Stimulated activated CD8-positive, alpha-beta memory T cell treated with anti-CD3 and anti-CD28 coated beads, Interleukin-2, amount 100 ng/mL, for 48 hours (primary cell): Measurements from ENCODE around the gene CT45A10.
A peak's percentile ranks its signal among the peaks of the same experiment; 100 is the strongest.
"Not testable (repeated sequence)": the region's sequence is repeated elsewhere in the genome, so short reads cannot be mapped to it uniquely, and the experiment has no call there.

Experiments
- DNase-seq, 2 donors: peaks; one replicate each; pipeline ENCODE4 v3.0.0-alpha.2; 2020; ENCODE audit warnings: low read depth in 2 of 2

The CT45A10 gene

DNA sequence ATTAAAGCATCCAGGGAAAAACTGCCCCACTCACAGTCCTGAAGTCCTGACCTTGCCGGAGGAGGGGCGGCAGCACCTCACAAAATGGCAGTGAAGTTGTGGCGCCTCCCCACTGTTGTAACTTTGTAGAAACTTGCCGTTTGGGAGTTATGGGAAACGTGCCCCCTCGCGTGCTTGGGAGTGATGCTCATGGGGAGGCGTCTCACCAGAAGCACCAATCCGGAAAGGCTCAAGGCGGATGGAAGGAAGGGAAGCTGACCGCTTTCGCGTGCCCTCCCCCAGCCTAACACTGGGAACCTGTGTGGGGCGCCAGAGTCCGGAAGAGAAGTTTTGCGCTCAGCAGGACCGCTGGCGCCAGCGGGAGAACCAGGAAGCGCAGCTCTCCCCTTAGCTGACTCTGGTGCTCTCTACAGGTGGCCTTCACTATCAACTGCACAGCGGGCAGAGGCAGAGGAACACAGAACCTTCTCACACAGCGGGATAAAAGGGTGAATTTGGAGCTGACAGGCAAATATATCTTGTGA is at the start of gene CT45A10, which contains the start of gene SAGE1:
Gene CT45A10 (minus strand): TSS at position 151 of the 524 bp plus-strand sequence. CDS start 8,100 bp downstream, outside the sequence.
Gene SAGE1 (plus strand): TSS at position 423 of the 524 bp plus-strand sequence. CDS start 2,527 bp downstream, outside the sequence.
- no peak for DNase-seq

DNA sequence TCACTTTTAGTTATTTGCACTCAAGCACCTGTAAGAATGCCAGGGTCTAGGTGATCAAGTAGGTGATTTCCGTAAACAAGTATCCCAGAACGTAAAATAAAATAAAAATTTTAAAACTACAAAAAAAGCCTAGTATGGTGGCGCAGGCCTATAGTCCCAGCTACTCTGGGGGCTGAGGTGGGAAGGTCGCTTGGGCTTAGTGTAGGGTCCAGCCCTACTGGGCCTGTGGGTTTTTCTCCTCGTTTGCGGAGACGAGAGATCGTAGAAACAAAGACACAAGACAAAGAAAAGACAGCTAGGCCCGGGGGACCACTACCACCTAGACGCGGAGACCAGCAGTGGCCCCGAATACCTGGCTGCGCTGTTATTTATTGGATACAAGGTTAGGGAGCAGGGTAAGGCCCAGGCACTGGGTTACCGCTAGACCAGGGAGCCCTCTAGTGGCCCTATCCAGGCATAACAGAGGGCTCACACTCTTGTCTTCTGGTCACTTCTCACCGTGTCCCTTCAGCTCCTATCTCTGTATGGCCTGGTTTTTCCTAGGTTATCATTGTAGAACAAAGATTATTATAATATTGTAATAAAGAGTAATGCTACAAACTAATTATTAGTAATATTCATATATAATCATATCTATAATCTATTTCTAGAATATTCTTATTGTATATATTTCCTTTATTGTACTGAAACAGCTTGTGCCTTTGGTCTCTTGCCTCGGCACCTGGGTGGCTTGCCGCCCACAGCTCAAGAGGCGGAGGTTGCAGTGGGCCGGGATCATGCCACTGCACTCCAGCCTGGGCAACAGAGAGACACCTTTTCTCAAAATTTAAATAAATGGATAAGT is 38.6 kb upstream of the CT45A10 start:
- peak; percentile 8 to 35 for DNase-seq

- DNase-seq: no peak
Measured at GRCh38 chrX:135927897-135928296, 34.7 kb upstream of the CT45A10 start.

GRCh38 chrX:135923353-135923752 is 30.1 kb upstream of the CT45A10 start:
- DNase-seq: no peak

GRCh38 chrX:135920516-135920915 is 27.3 kb upstream of the CT45A10 start:
- not testable (repeated sequence) for DNase-seq

DNA sequence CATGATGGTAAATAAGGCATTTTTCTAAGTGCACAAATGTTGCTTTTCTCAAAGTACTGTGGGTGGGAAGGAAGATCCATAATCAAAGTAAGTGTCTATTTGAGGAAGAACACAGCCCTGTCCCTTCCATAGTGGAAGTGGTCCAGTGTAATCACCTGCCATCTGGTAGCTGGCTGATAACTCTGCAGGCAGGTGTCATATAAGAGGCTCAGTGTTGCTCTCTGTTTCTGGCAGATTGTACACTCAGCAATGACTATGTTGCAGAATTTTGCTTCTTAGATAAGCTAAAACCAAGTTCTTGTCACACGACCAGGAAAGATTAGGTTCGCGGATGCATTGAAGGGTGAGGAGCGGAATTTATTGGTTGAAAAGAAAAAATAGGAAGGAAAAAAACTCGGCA is 21.2 kb upstream of the CT45A10 start:
- no peak for DNase-seq

- DNase-seq: no peak
Measured at GRCh38 chrX:135910251-135910650, 17.0 kb upstream of the CT45A10 start.

- DNase-seq: no peak
Measured at GRCh38 chrX:135892781-135893180, 463 bp downstream of the CT45A10 start.

- no peak for DNase-seq
Measured at GRCh38 chrX:135890087-135890585, 3.1 kb downstream of the CT45A10 start.

DNA sequence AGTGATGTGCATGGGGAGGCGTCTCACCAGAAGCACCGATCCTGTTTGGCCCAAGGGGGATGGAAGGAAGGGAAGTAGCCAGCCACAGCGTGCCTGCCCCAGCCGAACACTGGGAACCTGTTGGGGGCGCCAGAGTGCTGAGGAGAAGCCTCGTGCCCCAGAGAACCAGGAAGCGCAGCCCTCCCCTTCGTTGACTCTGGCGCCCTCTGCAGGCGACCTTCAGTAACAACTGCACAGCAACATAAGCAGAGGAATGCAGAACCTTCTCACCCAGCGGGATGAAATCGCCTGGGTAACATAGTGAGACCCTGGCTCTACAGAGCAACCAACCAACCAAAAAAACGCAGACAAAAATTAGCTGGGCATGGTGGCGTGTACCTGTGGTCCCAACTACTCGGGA is 4.3 kb downstream of the CT45A10 start:
- DNase-seq: peak; percentile 18 to 43

DNA sequence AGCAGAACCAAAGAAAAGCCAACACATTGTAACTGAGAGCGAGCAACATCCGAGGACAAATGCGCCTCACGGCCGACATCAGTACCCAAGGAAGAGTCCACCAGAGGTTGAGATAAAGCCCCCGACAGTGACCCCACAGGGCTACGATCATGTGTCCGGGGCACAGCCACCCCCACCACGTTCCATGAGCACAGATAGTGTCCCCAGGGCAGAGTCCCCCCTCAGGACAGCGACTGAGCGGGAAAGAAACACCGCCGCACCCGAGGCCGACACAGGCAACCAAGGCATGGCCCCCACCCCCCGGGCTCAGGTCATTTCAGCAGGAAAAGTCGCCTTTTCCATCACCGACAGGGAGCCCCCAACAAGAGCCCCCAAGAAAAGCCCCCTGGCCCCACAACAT is 5.0 kb downstream of the CT45A10 start:
- DNase-seq: not testable (repeated sequence)

- DNase-seq: not testable (repeated sequence)
Measured at GRCh38 chrX:135882741-135883140, 10.5 kb downstream of the CT45A10 start.

DNA sequence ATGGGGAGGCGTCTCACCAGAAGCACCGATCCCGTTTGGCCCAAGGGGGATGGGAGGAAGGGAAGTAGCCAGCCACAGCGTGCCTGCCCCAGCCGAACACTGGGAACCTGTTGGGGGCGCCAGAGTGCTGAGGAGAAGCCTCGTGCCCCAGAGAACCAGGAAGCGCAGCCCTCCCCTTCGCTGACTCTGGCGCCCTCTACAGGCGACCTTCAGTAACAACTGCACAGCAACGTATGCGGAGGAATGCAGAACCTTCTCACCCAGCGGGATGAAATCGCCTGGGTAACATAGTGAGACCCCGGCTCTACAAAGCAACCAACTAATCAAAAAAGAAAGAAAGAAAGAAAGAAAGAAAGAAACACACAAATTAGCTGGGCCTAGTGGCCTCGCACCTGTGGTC is 21.5 kb downstream of the CT45A10 start, which contains the start of gene CT45A9:
Gene CT45A9 (minus strand): TSS at position 101 of the 400 bp plus-strand sequence. CDS start 3,751 bp downstream, outside the sequence.
- not testable (repeated sequence) for DNase-seq

- DNase-seq: not testable (repeated sequence)
Measured at GRCh38 chrX:135854438-135854837, 38.8 kb downstream of the CT45A10 start, which contains the start of gene CT45A8. CT45A8 (minus strand) TSS chrX:135854538; CDS start chrX:135850783, 3,755 bp downstream.

DNA sequence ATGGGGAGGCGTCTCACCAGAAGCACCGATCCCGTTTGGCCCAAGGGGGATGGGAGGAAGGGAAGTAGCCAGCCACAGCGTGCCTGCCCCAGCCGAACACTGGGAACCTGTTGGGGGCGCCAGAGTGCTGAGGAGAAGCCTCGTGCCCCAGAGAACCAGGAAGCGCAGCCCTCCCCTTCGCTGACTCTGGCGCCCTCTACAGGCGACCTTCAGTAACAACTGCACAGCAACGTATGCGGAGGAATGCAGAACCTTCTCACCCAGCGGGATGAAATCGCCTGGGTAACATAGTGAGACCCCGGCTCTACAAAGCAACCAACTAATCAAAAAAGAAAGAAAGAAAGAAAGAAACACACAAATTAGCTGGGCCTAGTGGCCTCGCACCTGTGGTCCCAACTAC is 56.1 kb downstream of the CT45A10 start, which contains the start of gene CT45A7:
Gene CT45A7 (minus strand): TSS at position 101 of the 400 bp plus-strand sequence. CDS start 3,747 bp downstream, outside the sequence.
- DNase-seq: not testable (repeated sequence)
